ENCODE results near the gene MITF.

The MITF gene

GRCh38 chr3:69761896-69762767 is 22.9 kb downstream of the MITF start:
- DNase-seq (ENCODE audit: low read depth in 2 of 2): no peak

DNA sequence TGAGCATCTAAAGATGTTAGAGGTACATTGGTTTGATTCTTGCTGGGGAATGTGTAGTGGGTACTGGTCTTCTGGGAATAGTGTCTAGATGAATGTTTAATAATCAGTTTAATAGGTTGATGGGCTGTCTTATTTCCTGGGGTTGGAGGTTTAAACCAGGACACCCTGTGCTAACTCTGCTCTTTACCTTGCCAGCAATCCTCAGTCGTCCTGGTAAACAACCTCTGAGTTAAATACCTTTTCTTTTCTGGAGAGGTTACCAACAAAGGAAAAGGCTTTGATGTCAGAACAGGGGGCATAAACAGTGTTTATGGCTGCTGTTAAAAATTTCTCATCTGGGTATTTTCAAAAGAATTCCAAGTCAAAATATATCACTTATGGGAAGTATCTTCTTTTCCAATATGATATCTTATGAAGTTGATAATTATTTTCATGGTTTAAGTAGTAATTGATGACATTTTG is 23.5 kb downstream of the MITF start:
- no peak for DNase-seq (ENCODE audit: low read depth in 2 of 2)

DNA sequence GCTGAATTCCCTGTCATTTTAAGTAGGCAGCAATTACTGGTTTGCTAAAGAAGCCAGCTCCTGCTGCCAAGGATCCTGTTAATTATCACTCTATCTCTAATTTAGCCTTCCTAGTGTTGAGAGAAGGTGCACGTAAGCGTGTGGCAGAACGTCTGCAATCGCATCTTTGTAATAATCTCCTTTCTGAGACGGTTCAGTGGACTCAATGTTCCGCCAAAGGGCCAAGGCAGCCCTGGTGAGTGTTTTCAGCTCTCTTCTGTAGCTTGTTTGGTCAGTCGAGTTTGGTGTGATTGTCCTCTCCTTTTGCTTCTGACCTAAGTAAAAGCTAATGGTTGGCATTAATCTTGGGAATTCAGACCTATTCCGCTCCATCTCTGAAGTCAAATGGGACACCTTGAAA is 24.2 kb downstream of the MITF start:
- DNase-seq (ENCODE audit: low read depth in 2 of 2): no peak

GRCh38 chr3:69764121-69764741 is 25.0 kb downstream of the MITF start:
- DNase-seq (ENCODE audit: low read depth in 2 of 2): no peak

DNA sequence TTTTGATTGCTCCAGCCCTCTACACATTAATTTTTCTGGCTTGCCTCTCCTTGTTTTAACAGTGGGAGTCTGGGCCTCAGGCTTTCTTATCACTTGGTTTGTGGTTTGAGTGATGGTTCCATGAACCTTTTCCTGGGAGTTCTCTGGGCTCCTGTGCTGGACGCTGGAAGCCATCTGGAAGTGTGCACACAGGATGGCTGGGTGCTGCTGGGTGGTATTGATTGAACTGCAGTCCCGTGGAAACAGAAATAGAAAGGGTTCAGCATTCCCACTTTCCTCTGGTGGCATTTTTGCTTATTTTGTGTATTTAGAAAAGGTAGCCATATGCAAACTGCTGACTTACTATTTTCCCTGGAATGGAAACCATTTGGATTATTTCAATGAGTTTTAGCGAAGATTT is 25.6 kb downstream of the MITF start:
- DNase-seq (ENCODE audit: low read depth in 2 of 2): no peak

- no peak for DNase-seq (ENCODE audit: low read depth in 2 of 2)
Measured at GRCh38 chr3:69766638-69767037, 27.4 kb downstream of the MITF start.

DNA sequence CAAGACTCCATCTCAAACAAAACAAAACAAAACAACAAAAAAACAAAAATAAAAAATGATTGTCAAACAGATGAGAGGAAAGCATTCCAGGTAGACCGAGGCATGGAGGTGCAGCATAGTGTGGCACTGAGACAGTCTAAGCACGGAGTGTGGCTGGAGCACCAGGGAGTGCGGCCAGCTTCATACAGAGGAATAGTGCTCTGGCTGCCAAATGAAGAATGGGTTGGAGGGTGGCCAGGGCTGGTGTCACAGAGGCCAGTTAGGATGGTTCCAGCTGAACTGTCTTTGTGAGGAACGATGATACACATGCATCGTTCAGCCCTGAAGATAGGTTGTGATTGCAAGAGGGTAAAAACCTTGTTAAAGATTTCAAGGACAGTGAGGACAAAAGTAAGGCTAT is 28.3 kb downstream of the MITF start:
- DNase-seq (ENCODE audit: low read depth in 2 of 2): no peak

DNA sequence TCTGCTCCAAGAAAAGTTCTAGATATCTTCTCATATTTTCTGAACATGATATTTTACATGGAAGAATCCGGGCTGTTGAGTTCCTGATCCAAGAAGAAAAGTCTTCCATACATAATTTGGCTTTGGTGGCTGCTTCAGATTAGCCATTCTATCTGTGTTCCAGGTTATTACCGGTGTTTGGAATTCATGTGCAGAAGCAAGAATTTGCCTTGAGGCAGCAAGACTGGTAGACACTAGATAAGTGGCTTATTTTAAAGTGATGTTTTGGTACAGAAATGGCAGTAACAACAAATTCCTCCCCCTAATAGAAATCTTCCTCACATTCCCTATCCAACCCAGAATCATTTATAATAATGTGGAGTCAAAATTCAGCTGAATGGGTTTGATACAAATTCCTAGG is 29.2 kb downstream of the MITF start:
- DNase-seq (ENCODE audit: low read depth in 2 of 2): no peak

DNA sequence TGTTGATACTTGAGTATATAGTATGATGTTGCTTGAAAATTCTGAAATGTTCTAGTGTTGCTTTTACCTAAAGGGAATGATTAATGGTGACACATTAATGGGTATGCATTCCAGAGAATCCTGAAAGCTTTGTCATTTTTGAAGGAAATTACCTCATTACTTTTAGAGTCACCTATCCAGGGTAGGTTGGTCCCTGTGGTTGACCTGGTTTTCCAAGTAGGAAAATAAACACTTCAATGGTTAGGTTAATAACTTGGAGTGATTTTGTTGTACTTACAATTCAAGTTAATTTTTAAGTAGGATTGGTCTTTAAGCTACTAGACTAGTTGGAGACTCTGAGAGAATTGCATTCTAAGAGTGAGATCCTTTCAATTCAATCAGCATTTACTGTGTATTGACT is 31.0 kb downstream of the MITF start:
- no peak for DNase-seq (ENCODE audit: low read depth in 2 of 2)

- no peak for DNase-seq (ENCODE audit: low read depth in 2 of 2)
Measured at GRCh38 chr3:69770976-69771634, 31.8 kb downstream of the MITF start.

DNA sequence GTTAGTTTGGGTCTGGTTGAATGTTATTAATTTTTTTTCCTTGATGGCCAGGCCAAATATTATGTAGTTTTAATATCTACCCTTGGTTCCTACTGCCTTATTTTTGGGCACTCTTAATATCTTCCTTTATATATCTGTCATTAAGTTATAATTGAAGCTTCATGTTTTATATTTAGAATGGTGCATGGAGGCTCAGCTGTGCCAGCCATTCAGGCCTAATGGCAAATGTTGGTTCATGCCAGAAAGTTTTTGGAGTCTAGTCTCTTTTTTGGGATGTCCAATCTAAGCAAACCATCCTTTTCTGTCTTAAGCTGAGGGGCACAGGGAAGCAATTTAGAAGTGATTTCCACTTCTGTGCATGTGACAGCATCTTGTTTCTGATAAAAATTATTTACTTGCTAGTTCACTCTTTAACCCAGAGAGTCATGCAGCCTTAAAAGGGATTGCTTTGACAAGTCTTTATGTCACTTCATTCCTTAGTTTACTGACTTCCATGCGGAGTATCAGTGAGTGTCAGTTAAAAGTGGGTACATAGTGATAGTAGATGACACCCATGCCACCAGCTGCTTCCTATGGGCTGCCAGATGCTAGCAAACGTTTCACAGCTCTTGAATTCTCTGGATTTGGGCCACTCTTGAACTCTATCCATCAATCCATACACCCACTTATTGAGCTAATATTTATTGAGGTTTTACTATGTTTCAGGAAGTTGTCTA is 33.0 kb downstream of the MITF start:
- DNase-seq (ENCODE audit: low read depth in 2 of 2): no peak

- DNase-seq (ENCODE audit: low read depth in 2 of 2): no peak
Measured at GRCh38 chr3:69774029-69774428, 34.8 kb downstream of the MITF start.

GRCh38 chr3:69775751-69776150 is 36.5 kb downstream of the MITF start:
- DNase-seq (ENCODE audit: low read depth in 2 of 2): no peak

GRCh38 chr3:69776289-69776688 is 37.0 kb downstream of the MITF start:
- no peak for DNase-seq (ENCODE audit: low read depth in 2 of 2)

- no peak for DNase-seq (ENCODE audit: low read depth in 2 of 2)
Measured at GRCh38 chr3:69776920-69777581, 37.8 kb downstream of the MITF start.

GRCh38 chr3:69777582-69777967 is 38.3 kb downstream of the MITF start:
- DNase-seq (ENCODE audit: low read depth in 2 of 2): no peak

DNA sequence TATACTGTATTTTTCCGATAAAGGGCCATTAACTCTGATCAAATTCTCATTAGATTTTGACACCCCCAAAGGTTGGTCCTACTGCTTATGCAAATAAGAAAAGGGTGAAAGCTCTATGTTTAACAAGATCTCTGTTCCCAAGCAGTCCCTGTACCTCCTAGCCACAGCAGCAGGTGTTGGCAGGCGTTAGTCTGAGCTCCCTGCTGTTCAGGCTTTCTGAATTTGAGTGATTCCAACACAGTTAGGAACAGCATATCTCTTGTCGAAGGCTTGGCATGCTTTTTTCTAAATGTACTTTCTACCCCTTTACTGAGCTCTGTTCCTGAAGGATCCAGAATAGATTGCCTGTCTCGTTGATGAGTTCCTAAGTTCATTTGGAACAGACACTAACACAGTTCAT is 42.3 kb downstream of the MITF start:
- no peak for DNase-seq (ENCODE audit: low read depth in 2 of 2)

DNA sequence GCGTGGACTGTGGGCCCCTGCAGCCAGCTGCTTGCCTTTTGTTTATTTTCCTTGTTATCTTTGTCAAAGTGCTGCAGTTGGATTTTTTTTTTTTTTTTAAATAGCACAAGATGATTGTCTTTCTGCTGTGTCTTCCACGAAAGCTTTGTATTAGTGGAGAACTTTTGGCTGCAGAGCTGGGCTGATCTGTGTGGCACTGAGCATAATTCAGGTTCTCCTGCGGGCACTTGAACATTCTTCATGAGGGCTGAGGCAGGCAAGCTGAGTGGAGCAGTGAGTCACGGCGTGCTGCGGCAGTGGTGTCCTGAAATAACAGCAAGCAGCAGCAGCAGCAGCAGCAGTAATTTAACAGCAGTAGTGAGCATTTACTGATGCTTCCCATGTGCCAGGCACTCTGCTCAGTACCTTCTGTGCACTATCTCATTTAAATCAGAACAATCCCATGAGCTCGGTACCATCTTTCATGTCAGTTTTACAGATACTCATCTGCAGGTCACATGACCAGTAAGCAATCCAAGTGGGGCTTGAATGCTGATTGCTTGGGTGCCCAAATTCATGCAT is 45.8 kb downstream of the MITF start:
- no peak for DNase-seq (ENCODE audit: low read depth in 2 of 2)

DNA sequence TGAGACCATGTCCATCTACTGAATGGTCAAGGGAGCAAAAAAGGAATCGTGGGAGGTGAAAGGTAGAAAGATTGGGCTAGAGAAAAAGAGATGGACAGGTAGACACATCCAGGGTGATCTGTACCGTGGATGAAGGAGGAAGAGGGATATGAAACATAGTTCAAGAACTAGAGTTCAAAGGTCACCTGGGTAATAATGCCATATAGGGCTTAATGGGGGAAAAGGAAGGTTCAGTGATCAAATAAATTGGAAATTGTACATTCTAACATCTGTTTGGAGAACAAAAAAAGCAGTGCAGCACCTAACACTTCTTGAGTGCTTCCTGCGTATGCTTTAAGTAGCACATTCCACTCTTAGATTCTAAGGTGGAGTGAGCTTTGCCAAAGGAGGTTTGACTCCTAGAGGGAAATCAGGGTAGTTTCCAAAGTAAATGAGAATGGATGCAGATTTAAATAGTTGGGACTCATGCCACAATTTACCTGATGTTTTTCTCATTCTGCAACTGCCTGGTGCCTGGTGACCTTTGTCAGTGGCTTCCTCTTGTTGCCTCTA is 46.6 kb downstream of the MITF start:
- DNase-seq (ENCODE audit: low read depth in 2 of 2): no peak

DNA sequence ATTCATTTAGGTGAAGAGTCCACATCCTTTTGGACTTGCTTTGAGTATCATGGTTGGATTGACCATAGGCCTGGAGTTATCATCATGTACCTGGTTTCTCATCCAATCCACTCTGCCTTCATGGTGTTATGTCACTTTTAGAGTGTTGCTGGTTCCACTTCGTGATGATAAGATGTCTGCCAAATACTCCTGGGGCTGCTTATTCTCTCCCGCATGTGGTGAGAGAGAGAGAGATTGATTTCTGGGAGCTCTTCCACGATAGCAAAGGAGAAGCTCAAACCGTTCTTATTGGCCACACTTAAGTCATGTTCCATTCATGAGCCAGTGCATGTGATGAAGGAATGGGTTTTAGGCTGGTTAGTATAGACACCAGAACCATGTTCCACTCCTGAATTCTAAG is 47.6 kb downstream of the MITF start:
- DNase-seq (ENCODE audit: low read depth in 2 of 2): no peak
